SK-N-SH (cell line): ENCODE measurements around the gene GANAB. TPM values are rescaled to one million over a fixed set of nuclear protein-coding genes. Genes with fewer than 3 reads are reported as not detected.
A peak's percentile ranks its signal among the peaks of the same experiment; 100 is the strongest.

ENCODE experiments used
- CTCF ChIA-PET: fragments of 300-600, 350-600 bp; formaldehyde crosslinking; extraction: SDS; loops from one replicate; lab custom pipeline; 2021; lab: Yijun Ruan, JAX
- POLR2A ChIA-PET: fragments of 350-600 bp; sonication (Branson Sonifier 250); formaldehyde crosslinking; extraction: SDS; loops from one replicate; lab custom pipeline; 2020; ENCODE audit warnings: antibody characterized with exemption, inconsistent platforms; lab: Yijun Ruan, JAX
- DNase-seq: peaks from one replicate; pipeline ENCODE4 v3.0.0; 2012
- H2AFZ ChIP-seq: fragments of 200-600 bp; sonication (generic); 2 replicates; pipeline ENCODE4 v1.8.1; 2016; ENCODE audit warnings: antibody characterized with exemption, mild to moderate bottlenecking, low read depth
- H3F3A ChIP-seq: fragments of 200-600 bp; sonication (generic); replicated peaks from 2 replicates; pipeline ENCODE3; 2016; ENCODE audit warnings: antibody characterized with exemption, mild to moderate bottlenecking; ENCODE audit not compliant: insufficient read depth
- H3K27ac ChIP-seq, 2 experiments: fragments of 200-500 bp in 1 of 2; fragments of 200-600 bp in 1 of 2; sonication (Bioruptor generic) in 1 of 2; sonication (generic), shearing (Covaris generic) in 1 of 2; 2 replicates each; pipeline versions ENCODE4 v1.5.1 to v1.6.1; 2014 to 2016; ENCODE audit warnings: low read depth in 2 of 2, inconsistent platforms in 1 of 2, low read length in 1 of 2, mild to moderate bottlenecking in 1 of 2, mixed read lengths in 1 of 2
- H3K27me3 ChIP-seq: fragments of 200-600 bp; sonication (generic), shearing (Covaris generic); 2 replicates; pipeline ENCODE4 v1.6.1; 2016; ENCODE audit warnings: mixed run types; ENCODE audit not compliant: insufficient read depth
- H3K36me3 ChIP-seq, 2 experiments: fragments of 200-500 bp in 1 of 2; fragments of 200-600 bp in 1 of 2; sonication (Bioruptor generic) in 1 of 2; sonication (generic) in 1 of 2; replicated peaks in 1 of 2; 2 replicates each; pipeline versions ENCODE3 to v1.5.1; 2014 to 2016; ENCODE audit warnings: low read length in 1 of 2, mild to moderate bottlenecking in 1 of 2; ENCODE audit not compliant: insufficient read depth in 2 of 2, control insufficient read depth in 1 of 2
- H3K4me1 ChIP-seq, 2 experiments: fragments of 200-500 bp in 1 of 2; fragments of 200-600 bp in 1 of 2; sonication (Bioruptor generic) in 1 of 2; sonication (generic), shearing (Covaris generic) in 1 of 2; 2 replicates each; pipeline versions ENCODE4 v1.5.1 to v1.6.1; 2014 to 2016; ENCODE audit warnings: low read depth in 1 of 2, low read length in 1 of 2, mixed run types in 1 of 2; ENCODE audit not compliant: insufficient read depth in 2 of 2, control insufficient read depth in 1 of 2
- H3K4me2 ChIP-seq: fragments of 200-600 bp; sonication (generic), shearing (Covaris generic); 2 replicates; pipeline ENCODE4 v1.6.1; 2017; ENCODE audit warnings: mixed run types
- H3K4me3 ChIP-seq, 2 experiments: fragments of 200-500 bp in 1 of 2; fragments of 200-600 bp in 1 of 2; sonication (Bioruptor generic) in 1 of 2; sonication (generic), shearing (Covaris generic) in 1 of 2; 2 replicates each; pipeline versions ENCODE4 v1.5.1 to v1.8.1; 2014 to 2016; ENCODE audit warnings: low read depth in 2 of 2, inconsistent platforms in 1 of 2, low read length in 1 of 2, mild to moderate bottlenecking in 1 of 2, mixed read lengths in 1 of 2, moderate library complexity in 1 of 2
- H3K79me2 ChIP-seq: fragments of 200-600 bp; sonication (generic); 2 replicates; pipeline ENCODE4 v1.8.1; 2017; ENCODE audit warnings: mild to moderate bottlenecking; ENCODE audit not compliant: insufficient read depth
- H3K9ac ChIP-seq: fragments of 200-600 bp; sonication (generic); 2 replicates; pipeline ENCODE4 v1.6.1; 2017; ENCODE audit warnings: mixed run types
- H3K9me2 ChIP-seq: fragments of 200-600 bp; sonication (generic); 2 replicates; pipeline ENCODE4 v1.6.1; 2017; ENCODE audit warnings: mixed run types
- H3K9me3 ChIP-seq: fragments of 200-600 bp; sonication (generic); 2 replicates; pipeline ENCODE4 v1.6.1; 2017; ENCODE audit warnings: mixed run types, mild to moderate bottlenecking, moderate library complexity
- H4K20me1 ChIP-seq: fragments of 200-600 bp; sonication (generic); 2 replicates; pipeline ENCODE4 v1.6.1; 2017; ENCODE audit warnings: mild to moderate bottlenecking, mixed run types; ENCODE audit not compliant: insufficient read depth
- EZH2phosphoT487 ChIP-seq: fragments of 200-600 bp; sonication (generic); IDR thresholded peaks from 2 replicates; pipeline ENCODE4 v1.6.1; 2017; ENCODE audit warnings: low read depth, mixed run types, mild to moderate bottlenecking, antibody characterized with exemption, moderate library complexity, borderline replicate concordance
- FOXJ3 ChIP-seq: sonication (generic); formaldehyde crosslinking; IDR thresholded peaks from 2 replicates; pipeline ENCODE4 v1.5.1; 2020; ENCODE audit warnings: mild to moderate bottlenecking, missing genetic modification reagents
- FOXM1 ChIP-seq: IDR thresholded peaks from 2 replicates; pipeline ENCODE4 v1.4.0; 2012; ENCODE audit warnings: low read depth, mild to moderate bottlenecking
- JUND ChIP-seq: IDR thresholded peaks from 2 replicates; pipeline ENCODE4 v1.4.0; 2012
- MAX ChIP-seq: IDR thresholded peaks from 2 replicates; pipeline ENCODE4 v1.4.0; 2012; ENCODE audit warnings: low read depth
- MEF2A ChIP-seq: IDR thresholded peaks from 2 replicates; pipeline ENCODE4 v1.4.0; 2012; ENCODE audit warnings: low read depth, borderline replicate concordance
- POLR2AphosphoS5 ChIP-seq: IDR thresholded peaks from 2 replicates; pipeline ENCODE4 v1.6.1; 2012; ENCODE audit warnings: low read depth, low read length
- RAD21 ChIP-seq: IDR thresholded peaks from 2 replicates; pipeline ENCODE4 v1.6.1; 2012; ENCODE audit warnings: mild to moderate bottlenecking, low read length
- RCOR1 ChIP-seq: fragments of 150-350 bp; IDR thresholded peaks from 2 replicates; pipeline ENCODE4 v1.6.1; 2017; ENCODE audit warnings: antibody characterized with exemption, low read length
- REST ChIP-seq: IDR thresholded peaks from 2 replicates; pipeline ENCODE4 v1.6.1; 2012; ENCODE audit warnings: mild to moderate bottlenecking, low read depth, low read length, moderate library complexity
- RFX5 ChIP-seq: IDR thresholded peaks from 2 replicates; pipeline ENCODE4 v1.6.1; 2012; ENCODE audit warnings: mild to moderate bottlenecking, improper control_type of control experiment, low read length
- RXRA ChIP-seq: IDR thresholded peaks from 2 replicates; pipeline ENCODE4 v1.4.0; 2012; ENCODE audit warnings: low read depth, mild to moderate bottlenecking, borderline replicate concordance
- SMC3 ChIP-seq: IDR thresholded peaks from 2 replicates; pipeline ENCODE4 v1.6.1; 2012; ENCODE audit warnings: low read depth, low read length, improper control_type of control experiment
- USF1 ChIP-seq: IDR thresholded peaks from 2 replicates; pipeline ENCODE4 v1.4.0; 2012; ENCODE audit warnings: low read depth, borderline replicate concordance
- USF2 ChIP-seq: fragments of 150-350 bp; IDR thresholded peaks from 2 replicates; pipeline ENCODE4 v1.6.1; 2017; ENCODE audit warnings: antibody characterized with exemption, low read length, low read depth, borderline replicate concordance
- YY1 ChIP-seq: IDR thresholded peaks from 2 replicates; pipeline ENCODE4 v1.4.0; 2012; ENCODE audit warnings: low read depth, mild to moderate bottlenecking
- ZBTB33 ChIP-seq: IDR thresholded peaks from 2 replicates; pipeline ENCODE4 v1.4.0; 2012; ENCODE audit warnings: low read depth, borderline replicate concordance
- WGBS: methylation state at CpG from one replicate; pipeline ENCODE4 v1.1.6; 2017; ENCODE audit warnings: low lambda C conversion rate; 5-methylcytosine and 5-hydroxymethylcytosine counted together
- polyA plus RNA-seq, 3 experiments: library from polyadenylated mRNA; depleted of rRNA; stranded (reverse); fragments of >200 nt; gene quantifications; 2 replicates each; pipeline ENCODE4 v1.2.3, GENCODE V29; 2012

Gene GANAB
- polyA plus RNA-seq, 1 of the 3 experiments (the other 2 are of a cell fraction): 275 TPM

GRCh38 chr11:62622476-62623089, 23.8 kb downstream of the GANAB start:
- Histone ChIP-seq H3K4me1 (peaks cover 7 to 15% of the 10 kb centered on the region in 2 experiments; a peak in 3 of 4 replicates), H3K9me2 (no peaks in the 10 kb centered on the region), H3K79me2 (peaks cover 30% of the 10 kb centered on the region), H3F3A (peaks cover 41% of the 10 kb centered on the region), H2AFZ (peak overlapping the region; percentile 34; the same call in 1 of the 2 replicates), H3K4me2 (peak overlapping the region; percentile 94; the same call in 1 of the 2 replicates), H3K27me3 (no peaks in the 10 kb centered on the region), H3K4me3 (peak overlapping the region; percentile 23 to 92; a peak in 2 of 4 replicates), H3K9me3 (no peaks in the 10 kb centered on the region), H4K20me1 (no peaks in the 10 kb centered on the region), H3K9ac (no peak overlapping the region), H3K27ac (peak overlapping the region; percentile 78 to 83), H3K36me3 (peaks cover 11 to 22% of the 10 kb centered on the region in 2 experiments)
- 98% methylated on average over 7 of the region's 7 CpGs for WGBS
- DNase-seq: no peak
- ChIA-PET POLR2A (interaction anchor here (0.6 to 3.3 kb wide), 11 partner anchors 9 to 226 kb away, joined by 3 to 37 read pairs (median 7); partner anchors contain the start of genes BSCL2, C11orf98, CSKMT and EML3), CTCF (interaction anchor here (0.9 to 2.5 kb wide), 6 partner anchors 9 to 228 kb away, joined by 3 to 16 read pairs (median 8); partner anchors contain the start of genes ROM1 and TMEM179B)
- no peak for TF ChIP-seq RFX5
- TF ChIP-seq USF1: no peak
- no peak for TF ChIP-seq REST
- no peak for TF ChIP-seq SMC3
- no peak for TF ChIP-seq RCOR1
- no peak for TF ChIP-seq RAD21
- TF ChIP-seq POLR2AphosphoS5: no peak
- TF ChIP-seq JUND: no peak
- no peak for TF ChIP-seq RXRA
- no peak for TF ChIP-seq MAX
- no peak for TF ChIP-seq MEF2A
- TF ChIP-seq EZH2phosphoT487: no peak
- TF ChIP-seq YY1: no peak
- TF ChIP-seq FOXJ3: no peak
- no peak for TF ChIP-seq FOXM1
- TF ChIP-seq USF2: no peak
- no peak for TF ChIP-seq ZBTB33
